D721Med (cell line): ENCODE measurements around the gene KRT72.

Experiments
- DNase-seq: peaks from one replicate; pipeline ENCODE4 v3.0.0; 2011; ENCODE audit warnings: low spot score; ENCODE audit not compliant: insufficient read length
- FAIRE-seq: peaks from 2 replicates; lab custom pipeline; 2011; peaks lifted over from hg19 to GRCh38; lab: Jason Lieb, UNC
- CTCF ChIP-seq: IDR thresholded peaks from 2 replicates; pipeline ENCODE4 v1.5.1; 2012; ENCODE audit warnings: mild to moderate bottlenecking, control low read depth; ENCODE audit not compliant: insufficient read depth; ENCODE audit errors: missing control alignments

KRT72 gene

GRCh38 chr12:52606581-52607218, 5.4 kb upstream of the KRT72 start:
- FAIRE-seq (no peak), DNase-seq (no peak)
- no peak for TF ChIP-seq CTCF

GRCh38 chr12:52606096-52606495, 4.8 kb upstream of the KRT72 start:
- DNase-seq = no peak
- no peak for TF ChIP-seq CTCF
- no peak for FAIRE-seq

GRCh38 chr12:52605542-52605941, 4.3 kb upstream of the KRT72 start:
- no peak for FAIRE-seq
- TF ChIP-seq CTCF = no peak
- DNase-seq = no peak

GRCh38 chr12:52604859-52605258, 3.6 kb upstream of the KRT72 start:
- FAIRE-seq (no peak), DNase-seq (no peak)
- TF ChIP-seq CTCF = no peak

- TF ChIP-seq CTCF = no peak
- DNase-seq = no peak
- FAIRE-seq = no peak
Measured at GRCh38 chr12:52603314-52603713, 2.1 kb upstream of the KRT72 start.

- TF ChIP-seq CTCF = no peak
- no peak for DNase-seq
- no peak for FAIRE-seq
Measured at GRCh38 chr12:52602552-52602951, 1.3 kb upstream of the KRT72 start.

GRCh38 chr12:52601671-52602070, 408 bp upstream of the KRT72 start:
- DNase-seq = no peak
- TF ChIP-seq CTCF = no peak
- FAIRE-seq = no peak
